ENCODE measurements around the gene ZSCAN21.

ZSCAN21 gene

DNA sequence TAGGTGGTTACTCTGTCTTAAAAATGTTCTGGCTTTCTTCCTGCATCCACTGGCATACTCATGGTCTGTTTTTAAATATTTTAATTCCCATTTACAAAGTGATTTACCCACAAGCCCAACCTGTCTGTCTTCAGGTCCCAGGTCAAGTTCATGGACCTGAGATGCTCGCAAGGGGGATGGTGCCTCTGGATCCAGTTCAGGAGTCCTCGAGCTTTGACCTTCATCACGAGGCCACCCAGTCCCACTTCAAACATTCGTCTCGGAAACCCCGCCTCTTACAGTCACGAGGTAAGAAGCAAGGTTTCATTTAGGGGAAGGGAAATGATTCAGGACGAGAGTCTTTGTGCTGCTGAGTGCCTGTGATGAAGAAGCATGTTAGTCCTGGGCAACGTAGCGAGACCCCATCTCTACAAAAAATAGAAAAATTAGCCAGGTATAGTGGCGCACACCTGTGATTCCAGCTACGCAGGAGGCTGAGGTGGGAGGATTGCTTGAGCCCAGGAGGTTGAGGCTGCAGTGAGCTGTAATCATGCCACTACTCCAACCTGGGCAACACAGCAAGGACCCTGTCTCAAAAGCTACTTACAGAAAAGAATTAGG, 25.5 kb upstream of the ZSCAN21 start:
- FAIRE-seq (no peak), DNase-seq (ENCODE audit: extremely low spot score, insufficient read length, low read depth) (no peak)

DNA sequence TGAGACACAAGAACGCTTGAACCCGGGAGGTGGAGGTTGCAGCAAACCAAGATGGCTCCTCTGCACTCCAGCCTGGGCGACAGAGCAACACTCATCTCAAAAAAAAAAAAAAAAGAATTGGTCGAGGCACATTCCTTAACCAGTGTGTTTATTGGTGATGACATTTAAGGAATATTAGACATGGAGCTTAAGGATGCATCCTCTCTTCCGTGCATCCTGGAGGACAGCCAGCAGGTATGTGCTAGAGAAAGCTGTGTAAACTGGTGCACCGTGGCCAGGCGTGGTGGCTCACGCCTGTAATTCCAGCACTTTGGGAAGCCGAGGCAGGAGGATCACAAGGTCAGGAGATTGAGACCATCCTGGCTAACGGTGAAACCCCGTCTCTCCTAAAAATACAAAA, 22.4 kb upstream of the ZSCAN21 start:
- no peak for DNase-seq (ENCODE audit: extremely low spot score, insufficient read length, low read depth)
- no peak for FAIRE-seq

DNA sequence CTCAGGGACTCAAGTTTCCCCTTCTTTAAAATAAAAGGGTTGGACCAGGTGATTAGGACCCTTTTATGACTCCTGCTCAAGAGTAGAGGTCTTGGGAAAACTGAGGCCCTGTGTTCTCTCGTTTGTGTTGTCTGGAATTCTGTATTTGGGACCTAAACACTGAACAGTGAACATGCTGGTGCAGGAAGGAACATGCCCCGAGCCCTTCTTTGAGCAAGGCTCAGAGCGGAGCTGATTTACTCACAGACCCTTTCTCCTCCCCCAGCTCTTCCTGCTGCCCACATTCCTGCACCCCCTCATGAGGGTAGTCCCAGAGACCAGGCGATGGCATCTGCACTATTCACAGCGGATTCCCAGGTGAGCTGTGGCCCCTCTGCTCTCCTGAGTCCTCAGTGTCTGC, 20.0 kb upstream of the ZSCAN21 start:
- DNase-seq (ENCODE audit: extremely low spot score, insufficient read length, low read depth) (no peak), FAIRE-seq (no peak)

DNA sequence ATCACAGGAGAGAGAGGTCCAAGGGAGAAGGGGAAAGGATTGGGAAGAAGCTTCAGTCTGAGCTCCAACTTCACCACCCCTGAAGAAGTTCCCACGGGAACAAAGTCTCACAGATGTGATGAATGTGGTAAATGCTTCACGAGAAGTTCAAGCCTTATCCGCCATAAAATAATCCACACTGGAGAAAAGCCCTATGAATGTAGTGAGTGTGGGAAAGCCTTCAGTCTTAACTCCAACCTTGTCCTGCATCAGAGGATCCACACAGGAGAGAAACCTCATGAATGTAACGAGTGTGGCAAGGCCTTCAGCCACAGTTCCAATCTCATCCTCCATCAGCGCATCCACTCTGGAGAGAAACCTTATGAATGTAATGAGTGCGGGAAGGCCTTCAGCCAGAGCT, 16.0 kb upstream of the ZSCAN21 start:
- no peak for FAIRE-seq
- DNase-seq (ENCODE audit: extremely low spot score, insufficient read length, low read depth): no peak

DNA sequence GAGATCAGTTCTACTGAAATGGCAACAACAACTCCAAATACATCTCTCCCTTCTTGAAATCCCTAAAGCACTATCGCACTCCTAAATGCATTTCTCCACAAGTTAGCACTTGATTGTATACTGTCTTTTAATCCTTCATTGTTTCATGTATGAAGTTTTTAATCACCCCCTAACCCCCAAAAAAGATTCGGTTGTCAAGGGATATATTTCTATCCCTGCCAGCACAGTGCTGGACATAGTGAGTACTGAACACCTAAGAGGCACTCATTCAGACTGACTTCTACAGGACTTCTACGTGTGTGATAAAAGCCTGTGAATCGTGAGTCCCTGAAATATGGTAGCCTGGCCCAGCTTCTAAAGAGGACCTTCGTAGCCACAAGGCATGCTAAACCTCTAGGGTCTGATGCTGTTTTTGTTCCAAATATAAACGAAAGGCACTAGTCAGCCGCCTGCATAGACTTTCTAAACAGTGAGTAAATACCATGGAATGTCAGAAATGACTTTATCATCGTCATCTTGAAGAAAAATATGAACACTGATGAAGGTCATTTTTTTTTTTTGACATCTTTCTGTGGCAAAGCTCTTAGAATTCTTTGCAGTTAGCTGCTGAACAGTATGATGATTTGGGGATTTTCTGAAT, 14.6 kb upstream of the ZSCAN21 start:
- FAIRE-seq: no peak
- no peak for DNase-seq (ENCODE audit: extremely low spot score, insufficient read length, low read depth)

DNA sequence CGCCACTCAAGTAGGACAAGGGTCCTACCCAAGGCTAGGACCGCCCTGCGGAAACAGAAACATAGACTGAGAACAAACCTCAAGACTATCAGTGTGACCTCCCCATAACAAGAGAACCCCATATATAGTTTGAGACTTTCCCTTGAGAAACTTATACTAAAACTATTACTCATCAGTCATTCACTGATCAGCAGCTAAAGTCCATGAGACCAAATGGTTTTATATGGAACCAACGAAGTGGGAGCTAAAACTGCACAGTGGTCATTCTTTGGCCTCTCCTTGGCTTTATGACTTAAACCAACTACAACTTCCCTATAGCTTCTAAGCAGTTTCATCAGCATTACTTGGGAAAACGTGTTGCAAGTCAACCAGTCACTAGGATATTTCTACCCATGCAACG, 13.7 kb upstream of the ZSCAN21 start:
- no peak for DNase-seq (ENCODE audit: extremely low spot score, insufficient read length, low read depth)
- no peak for FAIRE-seq

DNA sequence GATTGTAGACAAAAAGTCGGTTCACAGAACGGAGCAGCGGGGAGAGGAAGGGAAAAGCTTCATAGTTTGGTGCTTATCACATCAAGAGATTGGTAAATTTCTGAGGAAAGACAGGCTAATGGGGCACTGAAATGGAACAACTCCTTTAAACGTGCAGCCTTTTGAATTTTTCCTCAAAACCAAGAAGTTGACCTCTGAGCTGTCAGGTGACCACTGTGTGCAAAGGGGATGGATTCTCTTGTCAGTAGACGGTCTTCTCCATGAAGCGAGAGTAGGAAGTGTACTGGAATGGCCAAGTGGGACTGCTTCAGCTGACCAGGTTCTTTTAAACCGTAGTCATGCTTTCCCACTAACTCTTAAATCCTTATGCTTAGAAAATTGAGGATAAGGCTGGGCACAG, 11.2 kb upstream of the ZSCAN21 start:
- FAIRE-seq (no peak), DNase-seq (ENCODE audit: extremely low spot score, insufficient read length, low read depth) (no peak)

DNA sequence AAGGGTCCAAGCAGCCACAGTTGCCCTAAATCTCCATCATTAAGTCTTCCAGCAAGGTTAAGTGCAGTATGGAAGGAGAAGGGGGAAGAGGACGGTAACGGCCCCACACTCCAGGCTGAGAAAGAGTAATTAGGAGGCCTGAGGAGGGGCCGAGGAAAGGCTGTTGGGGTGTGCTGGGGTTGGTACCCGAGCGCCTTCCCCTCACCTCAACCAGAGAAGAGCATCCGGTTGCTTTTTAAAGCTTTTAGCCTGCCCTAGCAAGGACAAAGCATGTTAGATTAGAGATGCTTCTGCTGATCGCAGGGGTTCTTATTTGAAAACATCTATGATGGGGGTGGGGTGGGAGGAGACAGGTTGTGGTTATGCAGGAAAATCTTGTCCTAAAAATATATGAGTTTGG, 9.0 kb upstream of the ZSCAN21 start:
- DNase-seq (ENCODE audit: extremely low spot score, insufficient read length, low read depth) (no peak), FAIRE-seq (no peak)

DNA sequence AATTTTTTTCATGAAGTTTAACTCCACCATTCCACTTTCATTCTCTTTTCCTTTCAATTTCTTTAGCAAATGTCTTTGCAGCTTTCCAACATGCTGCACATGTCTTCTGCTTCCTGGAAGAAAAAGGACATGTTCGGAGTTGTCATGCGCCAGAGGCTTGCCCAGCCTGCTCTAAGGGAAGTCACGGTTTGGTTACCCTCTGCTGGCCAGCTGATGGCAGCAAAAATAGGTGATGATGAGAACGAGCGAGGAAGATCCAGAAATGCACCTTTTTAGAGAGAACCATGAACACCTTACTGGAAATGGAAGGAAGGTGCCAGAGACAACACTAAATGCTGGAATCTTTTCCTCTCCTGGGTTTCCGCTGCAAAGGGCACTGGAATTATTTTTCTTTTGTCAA, 4.9 kb upstream of the ZSCAN21 start:
- FAIRE-seq: no peak
- peak; percentile 17 for DNase-seq (ENCODE audit: extremely low spot score, insufficient read length, low read depth)

DNA sequence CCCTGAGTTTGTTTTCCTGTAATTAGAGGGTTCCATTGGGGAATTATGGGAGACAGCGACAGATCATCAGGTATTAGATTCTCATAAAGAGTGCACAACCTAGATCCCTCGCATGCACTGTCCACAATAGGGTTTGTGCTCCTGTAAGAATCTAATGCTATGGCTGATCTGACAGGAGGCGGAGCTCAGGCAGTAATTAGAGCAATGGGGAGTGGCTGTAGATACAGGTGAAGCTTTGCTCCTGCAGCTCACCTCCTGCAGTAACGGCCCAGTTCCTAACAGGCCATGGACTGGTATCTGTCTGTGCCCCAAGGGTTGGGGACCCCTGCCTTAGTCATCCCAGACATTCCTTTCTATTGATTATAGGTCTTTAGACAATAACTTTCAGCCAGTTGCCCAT, 894 bp upstream of the ZSCAN21 start:
- DNase-seq (ENCODE audit: extremely low spot score, insufficient read length, low read depth) (no peak), FAIRE-seq (no peak)

DNA sequence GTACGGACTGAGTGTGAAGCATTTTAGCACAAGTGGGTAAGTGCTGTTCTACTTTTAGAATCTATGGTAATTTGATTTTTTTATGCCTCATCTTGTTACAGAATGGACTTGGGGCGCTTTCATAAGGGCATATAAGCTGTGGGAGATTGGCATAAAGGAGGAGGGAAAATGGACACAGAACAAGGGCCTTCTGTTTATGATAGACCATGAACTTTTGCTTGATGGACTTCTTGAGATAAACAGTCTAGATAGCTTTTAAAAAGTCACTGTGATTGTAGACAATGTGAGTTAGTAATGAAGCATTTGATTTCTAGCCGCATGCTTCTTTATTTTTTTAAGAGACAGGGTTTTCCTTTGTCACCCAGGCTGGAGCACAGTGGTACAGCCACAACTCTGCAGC, 2.0 kb downstream of the ZSCAN21 start:
- no peak for DNase-seq (ENCODE audit: extremely low spot score, insufficient read length, low read depth)
- no peak for FAIRE-seq

DNA sequence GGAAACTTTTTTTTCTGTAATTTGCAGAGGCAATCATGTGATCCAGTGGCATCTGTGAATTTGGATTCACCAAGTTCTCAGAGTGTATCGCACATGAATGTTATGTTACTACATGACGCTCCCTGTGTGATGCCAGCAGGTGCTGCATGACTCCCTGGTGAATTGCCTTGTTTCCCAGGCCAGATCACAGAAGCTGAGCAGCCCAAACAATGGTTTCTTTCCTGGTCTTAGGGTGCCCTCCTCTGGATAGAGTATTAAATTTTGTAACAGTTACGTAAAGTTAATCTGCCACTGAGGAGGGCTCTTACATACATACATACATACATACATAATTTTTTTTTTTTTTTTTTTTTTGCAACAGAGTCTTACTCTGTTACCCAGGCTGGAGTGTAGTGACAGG, 3.6 kb downstream of the ZSCAN21 start:
- DNase-seq (ENCODE audit: extremely low spot score, insufficient read length, low read depth) (no peak), FAIRE-seq (no peak)

DNA sequence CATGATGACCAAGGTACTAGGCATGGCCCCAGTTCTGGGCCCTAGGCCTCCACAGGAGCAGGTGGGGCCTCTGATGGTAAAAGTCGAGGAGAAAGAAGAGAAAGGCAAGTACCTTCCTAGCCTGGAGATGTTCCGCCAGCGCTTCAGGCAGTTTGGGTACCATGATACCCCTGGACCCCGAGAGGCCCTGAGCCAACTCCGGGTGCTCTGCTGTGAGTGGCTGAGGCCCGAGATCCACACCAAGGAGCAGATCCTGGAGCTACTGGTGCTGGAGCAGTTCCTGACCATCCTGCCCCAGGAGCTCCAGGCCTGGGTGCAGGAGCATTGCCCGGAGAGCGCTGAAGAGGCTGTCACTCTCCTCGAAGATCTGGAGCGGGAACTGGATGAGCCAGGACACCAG, 7.4 kb downstream of the ZSCAN21 start:
- FAIRE-seq: no peak
- no peak for DNase-seq (ENCODE audit: extremely low spot score, insufficient read length, low read depth)

DNA sequence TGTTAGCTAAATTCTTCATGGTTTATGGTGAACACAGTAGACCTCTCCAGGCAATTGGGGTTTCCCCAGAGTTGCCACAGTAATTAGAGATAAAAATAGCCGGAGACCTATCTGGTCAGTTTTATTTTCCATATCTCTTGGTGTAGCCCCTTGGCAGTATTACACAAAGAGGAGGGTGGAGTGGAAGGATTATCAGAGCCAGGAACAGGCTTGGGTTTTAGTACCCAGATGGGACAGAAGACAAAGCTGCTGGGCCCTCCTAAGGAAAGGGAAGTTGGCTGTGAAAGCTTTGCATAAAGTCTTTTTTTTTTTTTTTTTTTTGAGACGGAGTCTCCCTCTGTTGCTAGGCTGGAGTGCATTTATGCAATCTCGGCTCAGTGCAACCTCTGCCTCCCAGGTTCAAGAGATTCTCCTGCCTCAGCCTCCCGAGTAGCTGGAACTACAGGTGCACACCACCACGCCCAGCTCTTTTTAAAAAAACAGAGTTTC, 9.7 kb downstream of the ZSCAN21 start:
- FAIRE-seq (no peak), DNase-seq (ENCODE audit: extremely low spot score, insufficient read length, low read depth) (no peak)

DNA sequence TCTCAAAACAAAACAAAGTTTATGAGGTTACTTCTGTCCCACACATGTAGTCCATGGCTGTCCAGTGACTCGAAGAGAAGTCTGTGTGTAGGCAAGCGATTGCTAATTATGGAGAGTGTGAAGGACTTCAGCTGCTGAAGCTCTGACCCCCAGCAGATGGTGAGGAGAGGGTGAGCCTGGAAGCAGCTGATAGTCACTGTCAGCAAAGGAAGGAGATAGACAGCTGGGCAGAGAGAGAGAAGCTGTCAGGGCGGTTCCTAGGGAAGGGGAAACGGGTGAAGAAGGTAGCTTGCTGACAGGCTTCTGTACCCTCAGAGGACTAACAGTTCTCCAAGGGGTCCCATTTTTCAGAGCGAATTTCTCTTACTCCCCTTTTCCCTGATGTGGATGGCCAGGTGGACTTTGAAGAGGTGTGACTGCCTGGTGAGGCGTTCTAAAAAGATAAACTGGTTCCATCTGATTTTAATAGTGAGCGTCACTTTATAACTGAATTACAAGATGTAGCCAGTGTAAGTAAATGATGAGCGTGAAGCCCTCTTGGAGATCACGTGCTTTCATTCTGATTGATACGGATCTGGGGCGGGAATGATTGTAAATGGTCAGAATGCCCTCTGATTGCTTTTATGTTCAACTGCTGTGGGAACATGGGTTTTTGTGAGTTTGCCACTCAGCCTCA, 12.1 kb downstream of the ZSCAN21 start:
- DNase-seq (ENCODE audit: extremely low spot score, insufficient read length, low read depth) (no peak), FAIRE-seq (no peak)

DNA sequence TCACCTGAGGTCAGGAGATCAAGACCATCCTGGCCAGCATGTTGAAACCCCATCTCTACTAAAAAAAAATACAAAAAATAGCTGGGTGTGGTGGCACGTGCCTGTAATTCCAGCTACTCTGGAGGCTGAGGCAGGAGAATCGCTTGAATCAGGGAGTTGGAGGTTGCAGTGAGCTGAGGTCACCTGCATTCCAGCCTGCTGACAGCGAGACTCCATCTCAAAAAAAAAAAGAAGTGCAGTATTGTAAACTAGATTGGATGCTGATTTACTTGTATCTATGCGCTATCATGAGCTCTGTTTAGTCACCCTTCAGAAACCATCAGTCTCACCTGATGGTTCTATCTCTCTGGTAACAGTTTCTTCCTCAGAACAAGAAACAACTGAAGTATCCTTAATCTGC, 13.8 kb downstream of the ZSCAN21 start:
- FAIRE-seq (no peak), DNase-seq (ENCODE audit: extremely low spot score, insufficient read length, low read depth) (no peak)

DNA sequence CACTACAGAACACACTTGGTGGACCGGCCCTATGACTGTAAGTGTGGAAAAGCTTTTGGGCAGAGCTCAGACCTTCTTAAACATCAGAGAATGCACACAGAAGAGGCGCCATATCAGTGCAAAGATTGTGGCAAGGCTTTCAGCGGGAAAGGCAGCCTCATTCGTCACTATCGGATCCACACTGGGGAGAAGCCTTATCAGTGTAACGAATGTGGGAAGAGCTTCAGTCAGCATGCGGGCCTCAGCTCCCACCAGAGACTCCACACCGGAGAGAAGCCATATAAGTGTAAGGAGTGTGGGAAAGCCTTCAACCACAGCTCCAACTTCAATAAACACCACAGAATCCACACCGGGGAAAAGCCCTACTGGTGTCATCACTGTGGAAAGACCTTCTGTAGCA, 14.6 kb downstream of the ZSCAN21 start:
- no peak for FAIRE-seq
- no peak for DNase-seq (ENCODE audit: extremely low spot score, insufficient read length, low read depth)

DNA sequence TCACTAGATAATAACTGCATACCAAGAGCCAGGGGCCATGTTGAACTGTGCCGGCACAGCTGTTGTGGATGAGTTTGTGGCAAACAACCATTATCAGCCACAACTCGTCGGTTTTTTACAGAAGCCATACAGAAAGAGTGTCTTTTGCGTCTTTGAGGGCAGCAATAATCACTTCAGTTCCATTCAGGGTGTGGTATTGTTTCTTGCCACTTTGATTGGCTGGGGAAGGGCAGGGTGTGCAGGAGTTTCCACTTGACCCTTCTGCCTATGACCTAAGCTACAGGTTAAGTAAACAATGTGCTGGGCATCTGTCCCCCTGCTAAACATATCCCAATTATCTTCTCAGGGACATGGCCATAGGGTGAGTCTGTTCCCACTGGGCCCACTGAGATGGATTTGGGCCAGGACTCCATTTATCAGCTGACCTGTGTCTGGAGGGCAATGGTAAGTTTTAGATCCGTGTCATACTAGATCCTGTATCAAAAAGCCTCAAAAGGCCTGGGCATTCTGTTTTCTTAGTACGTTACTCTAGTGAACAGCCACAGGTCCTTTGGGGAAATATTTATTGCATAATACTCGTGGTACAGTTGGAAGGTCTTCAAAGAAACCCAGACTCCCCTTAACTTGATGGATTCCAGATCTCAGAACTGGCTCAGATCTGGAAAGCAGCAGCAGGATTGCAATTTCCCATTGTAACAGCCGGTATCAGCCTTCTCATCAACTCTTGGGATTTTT, 16.0 kb downstream of the ZSCAN21 start:
- FAIRE-seq (no peak), DNase-seq (ENCODE audit: extremely low spot score, insufficient read length, low read depth) (no peak)

DNA sequence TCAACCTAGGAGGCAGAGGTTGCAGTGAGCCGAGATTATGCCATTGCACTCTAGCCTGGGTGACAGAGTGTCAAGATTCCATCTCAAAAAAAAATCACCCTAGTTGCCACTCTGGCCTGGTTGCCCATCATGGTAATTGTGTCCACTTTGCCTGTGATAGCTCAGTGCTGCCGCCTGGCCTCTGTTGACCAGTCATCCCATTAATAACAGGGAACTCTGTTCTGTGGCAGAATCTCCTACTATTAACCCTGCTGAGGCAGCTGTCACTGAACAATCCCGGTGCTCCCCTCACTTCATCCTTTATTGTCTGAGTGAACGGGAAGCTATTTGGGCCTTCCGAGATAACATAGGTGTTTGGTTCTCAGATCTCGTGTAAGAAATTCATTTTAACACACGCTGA, 17.4 kb downstream of the ZSCAN21 start:
- no peak for FAIRE-seq
- no peak for DNase-seq (ENCODE audit: extremely low spot score, insufficient read length, low read depth)

DNA sequence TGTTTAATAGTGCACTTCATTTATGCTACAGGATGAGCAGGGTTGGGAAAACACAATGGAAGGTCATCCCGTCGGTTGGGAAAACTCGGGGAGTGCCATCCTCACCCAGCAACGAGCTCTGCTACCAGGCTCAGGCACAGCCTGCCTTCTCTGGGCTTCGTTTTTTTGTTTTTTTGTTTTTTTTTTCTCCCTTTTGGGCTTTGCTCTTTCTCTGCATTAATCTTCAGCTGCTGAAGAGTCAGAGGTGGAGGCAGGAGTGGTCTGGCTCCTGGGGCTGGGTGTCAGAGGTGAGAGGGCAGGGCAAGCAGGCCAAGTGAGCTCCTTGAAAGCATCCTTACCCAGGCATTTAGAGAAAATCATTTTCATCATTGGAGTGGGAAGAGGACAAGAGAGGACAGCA, 20.4 kb downstream of the ZSCAN21 start:
- DNase-seq (ENCODE audit: extremely low spot score, insufficient read length, low read depth) (no peak), FAIRE-seq (no peak)
